IMR-90 (cell line): ENCODE results near the gene TM2D1. TPM values are rescaled to one million over a fixed set of nuclear protein-coding genes. Genes with fewer than 3 reads are reported as not detected.

Experiments
- ATAC-seq: fragments of 200-7000 bp; cut with Tn5 transposase; 2 replicates; pipeline ENCODE4 v1.9.1; 2020; ENCODE audit warnings: low read depth, mild to moderate bottlenecking, moderate library complexity
- BruUV-seq: library from RNA; stranded (reverse); fragments of 400-500 nt; replicated peaks from 2 replicates; lab custom pipeline; 2021; lab: Mats Ljungman, UMichigan
- CTCF ChIA-PET: fragments of 300-600 bp; formaldehyde crosslinking; extraction: SDS; loops from one replicate; lab custom pipeline; 2021; ENCODE audit warnings: antibody characterized with exemption; lab: Yijun Ruan, JAX
- POLR2A ChIA-PET: fragments of 300-600 bp; sonication (Branson Sonifier 250); formaldehyde crosslinking; loops from one replicate; lab custom pipeline; 2022; ENCODE audit warnings: antibody characterized with exemption; ENCODE audit not compliant: unreplicated experiment; lab: Charles Lee
- DNase-seq: peaks from one replicate; pipeline ENCODE4 v3.0.0; 2013
- H2AFZ ChIP-seq: replicated peaks from 2 replicates; pipeline ENCODE3; 2013; ENCODE audit warnings: low read length, mild to moderate bottlenecking; ENCODE audit not compliant: poor library complexity
- H2AK5ac ChIP-seq: 2 replicates; pipeline ENCODE4 v1.6.1; 2013; ENCODE audit warnings: low read depth, low read length, inconsistent platforms
- H2AK9ac ChIP-seq: replicated peaks from 2 replicates; pipeline ENCODE3; 2013; ENCODE audit warnings: mild to moderate bottlenecking, low read depth, low read length, moderate library complexity; ENCODE audit not compliant: poor library complexity
- H2BK120ac ChIP-seq: 2 replicates; pipeline ENCODE4 v1.6.1; 2013; ENCODE audit warnings: low read depth, low read length, inconsistent platforms
- H2BK15ac ChIP-seq: 3 replicates; pipeline ENCODE4 v1.6.1; 2013; ENCODE audit warnings: low read depth, low read length, inconsistent platforms
- H2BK20ac ChIP-seq: 2 replicates; pipeline ENCODE4 v1.6.1; 2013; ENCODE audit warnings: low read depth, mild to moderate bottlenecking, inconsistent platforms, low read length, moderate library complexity
- H2BK5ac ChIP-seq: 2 replicates; pipeline ENCODE4 v1.6.1; 2013; ENCODE audit warnings: mild to moderate bottlenecking, low read depth, low read length, inconsistent platforms; ENCODE audit not compliant: poor library complexity, severe bottlenecking
- H3K14ac ChIP-seq: replicated peaks from 2 replicates; pipeline ENCODE4 v1.6.1; 2013; ENCODE audit warnings: low read depth, low read length, inconsistent platforms
- H3K18ac ChIP-seq: 2 replicates; pipeline ENCODE4 v1.6.1; 2013; ENCODE audit warnings: low read depth, low read length, control low read depth
- H3K23ac ChIP-seq: 2 replicates; pipeline ENCODE4 v1.6.1; 2013; ENCODE audit warnings: low read depth, low read length, inconsistent platforms
- H3K27ac ChIP-seq: 2 replicates; pipeline ENCODE4 v1.5.1; 2013; ENCODE audit warnings: mild to moderate bottlenecking, control low read depth, low read length; ENCODE audit not compliant: insufficient read depth
- H3K27me3 ChIP-seq: 2 replicates; pipeline ENCODE4 v1.6.1; 2013; ENCODE audit warnings: low read length; ENCODE audit not compliant: control insufficient read depth, insufficient read depth
- H3K36me3 ChIP-seq: 2 replicates; pipeline ENCODE4 v1.6.1; 2013; ENCODE audit warnings: low read length, mixed read lengths; ENCODE audit not compliant: control insufficient read depth, insufficient read depth
- H3K4ac ChIP-seq: 2 replicates; pipeline ENCODE4 v1.6.1; 2013; ENCODE audit warnings: low read depth, low read length, inconsistent platforms
- H3K4me1 ChIP-seq: 2 replicates; pipeline ENCODE4 v1.6.1; 2013; ENCODE audit warnings: low read length, mixed read lengths; ENCODE audit not compliant: control insufficient read depth, insufficient read depth
- H3K4me2 ChIP-seq: 2 replicates; pipeline ENCODE4 v1.6.1; 2013; ENCODE audit warnings: low read depth, mild to moderate bottlenecking, control low read depth, low read length, moderate library complexity
- H3K4me3 ChIP-seq: 2 replicates; pipeline ENCODE4 v1.5.1; 2013; ENCODE audit warnings: low read depth, mild to moderate bottlenecking, control low read depth, low read length, moderate library complexity; ENCODE audit not compliant: insufficient read depth
- H3K56ac ChIP-seq: 2 replicates; pipeline ENCODE4 v1.6.1; 2013; ENCODE audit warnings: low read length, inconsistent platforms; ENCODE audit not compliant: insufficient read depth; ENCODE audit errors: extremely low read depth
- H3K79me1 ChIP-seq, 2 experiments: 2 replicates each; pipeline ENCODE4 v1.6.1; 2013; ENCODE audit warnings: low read length in 2 of 2, inconsistent platforms in 1 of 2, low read depth in 1 of 2
- H3K9ac ChIP-seq: 2 replicates; pipeline ENCODE4 v1.6.1; 2013; ENCODE audit warnings: low read depth, low read length, control low read depth
- H3K9me1 ChIP-seq: 2 replicates; pipeline ENCODE4 v1.6.1; 2013; ENCODE audit warnings: low read length, inconsistent platforms; ENCODE audit not compliant: insufficient read depth
- H3K9me3 ChIP-seq: 2 replicates; pipeline ENCODE4 v1.6.1; 2013; ENCODE audit warnings: low read length; ENCODE audit not compliant: control insufficient read depth, insufficient read depth
- H4K20me1 ChIP-seq: 2 replicates; pipeline ENCODE4 v1.6.1; 2013; ENCODE audit warnings: low read length, inconsistent platforms; ENCODE audit not compliant: insufficient read depth
- H4K5ac ChIP-seq: 2 replicates; pipeline ENCODE4 v1.6.1; 2013; ENCODE audit warnings: mild to moderate bottlenecking, low read depth, low read length, control low read depth
- H4K8ac ChIP-seq, 2 experiments: 2 replicates each; pipeline ENCODE4 v1.6.1; 2013; ENCODE audit warnings: low read depth in 2 of 2, low read length in 2 of 2, control low read depth in 1 of 2, inconsistent platforms in 1 of 2
- H4K91ac ChIP-seq: 2 replicates; pipeline ENCODE4 v1.6.1; 2013; ENCODE audit warnings: low read depth, low read length, inconsistent platforms; ENCODE audit not compliant: insufficient read depth
- BHLHE40 ChIP-seq: fragments of 150-350 bp; IDR thresholded peaks from 2 replicates; pipeline ENCODE4 v1.6.1; 2016; ENCODE audit warnings: mild to moderate bottlenecking, low read depth, low read length
- CEBPB ChIP-seq: IDR thresholded peaks from 2 replicates; pipeline ENCODE4 v1.6.1; 2012; ENCODE audit warnings: low read depth, low read length, improper control_type of control experiment
- CHD1 ChIP-seq: IDR thresholded peaks from 2 replicates; pipeline ENCODE4 v1.6.1; 2012; ENCODE audit warnings: low read depth, low read length, improper control_type of control experiment
- CTCF ChIP-seq: conservative IDR thresholded peaks from 2 replicates; pipeline ENCODE4 v1.5.1; 2012; ENCODE audit warnings: mild to moderate bottlenecking, low read depth, low read length, improper control_type of control experiment
- ELK1 ChIP-seq: fragments of 150-350 bp; IDR thresholded peaks from 2 replicates; pipeline ENCODE4 v1.6.1; 2016; ENCODE audit warnings: low read depth, mild to moderate bottlenecking, low read length, moderate library complexity, borderline replicate concordance
- FOS ChIP-seq: fragments of 150-350 bp; IDR thresholded peaks from 2 replicates; pipeline ENCODE4 v1.6.1; 2016; ENCODE audit warnings: low read depth, low read length
- MAFK ChIP-seq: IDR thresholded peaks from 2 replicates; pipeline ENCODE4 v1.6.1; 2012; ENCODE audit warnings: low read depth, low read length, improper control_type of control experiment
- MAZ ChIP-seq: IDR thresholded peaks from 2 replicates; pipeline ENCODE4 v1.6.1; 2012; ENCODE audit warnings: low read depth, mild to moderate bottlenecking, low read length, improper control_type of control experiment, moderate library complexity, borderline replicate concordance
- MXI1 ChIP-seq: IDR thresholded peaks from 2 replicates; pipeline ENCODE4 v1.6.1; 2012; ENCODE audit warnings: low read depth, mild to moderate bottlenecking, low read length, moderate library complexity, borderline replicate concordance
- NFE2L2 ChIP-seq: fragments of 150-350 bp; IDR thresholded peaks from 2 replicates; pipeline ENCODE4 v1.6.1; 2016; ENCODE audit warnings: low read depth, mild to moderate bottlenecking, low read length
- POLR2A ChIP-seq: IDR thresholded peaks from 2 replicates; pipeline ENCODE4 v1.6.1; 2012; ENCODE audit warnings: mild to moderate bottlenecking, low read depth, low read length
- RAD21 ChIP-seq: IDR thresholded peaks from 2 replicates; pipeline ENCODE4 v1.6.1; 2012; ENCODE audit warnings: low read length, improper control_type of control experiment
- RCOR1 ChIP-seq: IDR thresholded peaks from 2 replicates; pipeline ENCODE4 v1.6.1; 2012; ENCODE audit warnings: mild to moderate bottlenecking, low read length, improper control_type of control experiment; ENCODE audit not compliant: insufficient replicate concordance
- RFX5 ChIP-seq: IDR thresholded peaks from 2 replicates; pipeline ENCODE4 v1.8.0; 2012; ENCODE audit warnings: low read depth, mild to moderate bottlenecking, low read length, moderate library complexity
- SMC3 ChIP-seq: fragments of 150-350 bp; IDR thresholded peaks from 2 replicates; pipeline ENCODE4 v1.6.1; 2016; ENCODE audit warnings: low read depth, mild to moderate bottlenecking, antibody characterized with exemption, low read length, moderate library complexity
- USF2 ChIP-seq: fragments of 150-350 bp; IDR thresholded peaks from 2 replicates; pipeline ENCODE4 v1.6.1; 2017; ENCODE audit warnings: mild to moderate bottlenecking, antibody characterized with exemption, low read length, low read depth
- WGBS, 2 experiments: methylation state at CpG; one replicate each; pipeline versions ENCODE4 v1.1.5 to v1.1.7; 2013; ENCODE audit warnings: missing lambda C conversion rate in 2 of 2; ENCODE audit not compliant: insufficient read length in 1 of 2; ENCODE audit errors: extremely low coverage in 2 of 2; 5-methylcytosine and 5-hydroxymethylcytosine counted together
- dilution Hi-C: fragments of 300-500 bp; cut with HindIII; formaldehyde crosslinking; loops from one replicate; pipeline ENCODE4 v1.14.3; 2018; ENCODE audit warnings: low sequenced_read_pairs; ENCODE audit not compliant: unreplicated experiment
- in situ Hi-C: fragments of 300-500 bp; cut with MboI; formaldehyde crosslinking; loops from 3 replicates; pipeline ENCODE4 v1.14.3; 2019; ENCODE audit warnings: low sequenced_read_pairs, inconsistent platforms, mixed read lengths
- intact Hi-C: fragments of 100-400 bp; cut with micrococcal nuclease; formaldehyde crosslinking; loops from 2 replicates; pipeline ENCODE4 v1.10.0; 2022
- polyA plus RNA-seq, 3 experiments: library from polyadenylated mRNA; depleted of rRNA; stranded (reverse); fragments of >200 nt; gene quantifications; 2 replicates each; pipeline ENCODE4 v1.2.3, GENCODE V29; 2012; ENCODE audit warnings: low replicate concordance in 1 of 3
- total RNA-seq: library from RNA; depleted of rRNA; stranded (reverse); fragments of >200 nt; gene quantifications from 2 replicates; pipeline ENCODE4 v1.2.3, GENCODE V29; 2012

TM2D1 gene
- total and polyA plus RNA-seq, 2 of the 4 experiments (the other 2 are of a cell fraction), result 14.3 to 32.7 TPM

GRCh38 chr1:61645476-61645875 is 79.5 kb downstream of the TM2D1 start:
- in situ Hi-C loops (no loop called here), intact Hi-C loops (no loop called here), dilution Hi-C loops (no loop called here)
- Histone ChIP-seq H2AK9ac (no peak overlapping the region), H3K4me2 (no peak overlapping the region), H3K14ac (no peak overlapping the region), H4K8ac (no peak overlapping the region), H3K4me3 (no peak overlapping the region), H3K56ac (no peak overlapping the region), H4K20me1 (no peaks in the 10 kb centered on the region), H4K91ac (no peak overlapping the region), H3K23ac (no peak overlapping the region), H3K27me3 (no peaks in the 10 kb centered on the region), H3K4ac (no peak overlapping the region), H2AK5ac (no peak overlapping the region), H3K27ac (no peak overlapping the region), H3K9me3 (no peaks in the 10 kb centered on the region), H3K4me1 (no peaks in the 10 kb centered on the region), H3K9ac (no peak overlapping the region), H2BK5ac (no peak overlapping the region), H2AFZ (no peak overlapping the region), H2BK20ac (no peak overlapping the region), H2BK15ac (no peak overlapping the region), H3K9me1 (no peaks in the 10 kb centered on the region), H2BK120ac (no peak overlapping the region), H3K79me1 (no peaks in the 10 kb centered on the region), H3K18ac (no peak overlapping the region), H3K36me3 (no peaks in the 10 kb centered on the region), H4K5ac (no peak overlapping the region)
- ATAC-seq (no peak), DNase-seq (no peak)
- no TSS peak for BruUV-seq
- ChIA-PET POLR2A (no interaction called here), CTCF (no interaction called here)
- WGBS, 2 experiments, result 60% methylated on average over 1 of the region's 4 CpGs; no CpG with 5 or more reads in 1 of the 2 experiments
- TF ChIP-seq SMC3, result no peak
- no peak for TF ChIP-seq MXI1
- TF ChIP-seq RCOR1, result no peak
- TF ChIP-seq ELK1, result no peak
- no peak for TF ChIP-seq BHLHE40
- no peak for TF ChIP-seq MAZ
- no peak for TF ChIP-seq POLR2A
- TF ChIP-seq NFE2L2, result no peak
- no peak for TF ChIP-seq FOS
- TF ChIP-seq USF2, result no peak
- TF ChIP-seq CHD1, result no peak
- TF ChIP-seq MAFK, result no peak
- no peak for TF ChIP-seq CEBPB
- no peak for TF ChIP-seq RAD21
- TF ChIP-seq RFX5, result no peak
- no peak for TF ChIP-seq CTCF
